Heart right ventricle (tissue), 16 donors: ENCODE measurements around the gene TMOD2. TPM values are rescaled to one million over a fixed set of nuclear protein-coding genes. Genes with fewer than 3 reads are reported as not detected.
"Not testable (repeated sequence)": the region's sequence is repeated elsewhere in the genome, so short reads cannot be mapped to it uniquely, and the experiment has no call there.

Experiments used
- ATAC-seq, 8 donors: fragments of 200-7000 bp; cut with Tn5 transposase; one replicate each; pipeline ENCODE4 v1.9.1; 2020; ENCODE audit warnings: mild to moderate bottlenecking in 8 of 8, moderate library complexity in 8 of 8, moderate number of reproducible peaks in 1 of 8
- DNase-seq, 2 donors: peaks; one replicate each; pipeline ENCODE4 v3.0.0-alpha.2; 2020
- H3K27ac ChIP-seq, 10 donors: fragments of 200-600 bp; sonication (generic) in 2 of 10; one replicate each; pipeline versions ENCODE4 v1.5.0 to v1.8.0; 2020 to 2022; ENCODE audit warnings: mild to moderate bottlenecking in 3 of 10
- H3K27me3 ChIP-seq, 7 donors: fragments of 200-600 bp; one replicate each; pipeline ENCODE4 v1.8.0; 2021 to 2022; ENCODE audit warnings: mild to moderate bottlenecking in 2 of 7
- H3K36me3 ChIP-seq, 9 donors: fragments of 200-600 bp; sonication (generic) in 1 of 9; one replicate each; pipeline versions ENCODE4 v1.5.0 to v1.8.0; 2020 to 2022; ENCODE audit warnings: mild to moderate bottlenecking in 2 of 9
- H3K4me1 ChIP-seq, 9 donors: fragments of 200-600 bp; sonication (generic) in 1 of 9; one replicate each; pipeline versions ENCODE4 v1.5.0 to v1.8.0; 2020 to 2022; ENCODE audit warnings: mild to moderate bottlenecking in 4 of 9
- H3K4me3 ChIP-seq, 10 donors: fragments of 200-600 bp; sonication (generic) in 2 of 10; one replicate each; pipeline versions ENCODE4 v1.5.0 to v1.8.0; 2020 to 2022; ENCODE audit warnings: mild to moderate bottlenecking in 7 of 10, moderate library complexity in 2 of 10
- H3K9me3 ChIP-seq, 11 donors: fragments of 200-600 bp in 10 of 11; sonication (generic) in 2 of 11; one replicate each; pipeline versions ENCODE4 v1.5.0 to v1.8.0; 2013 to 2022; ENCODE audit warnings: mild to moderate bottlenecking in 2 of 11, control low read depth in 1 of 11, moderate library complexity in 1 of 11
- CTCF ChIP-seq, 9 donors: fragments of 200-600 bp; sonication (generic) in 2 of 9; IDR thresholded peaks; one replicate each; pipeline versions ENCODE4 v1.5.0 to v1.8.0; 2021 to 2022; ENCODE audit warnings: antibody characterized with exemption in 9 of 9, mild to moderate bottlenecking in 5 of 9, moderate library complexity in 1 of 9
- WGBS, 2 donors: extraction: QIAGEN DNeasy Blood & Tissue Kit; methylation state at CpG; one replicate each; pipeline ENCODE4 v1.1.7; 2013; ENCODE audit warnings: inconsistent platforms in 1 of 2; 5-methylcytosine and 5-hydroxymethylcytosine counted together
- intact Hi-C, 10 donors: fragments of 100-400 bp; cut with DNase I; formaldehyde crosslinking; loops; one replicate each; pipeline versions ENCODE4 v1.11.1 to v1.14.2; 2022
- polyA plus RNA-seq, 2 donors: library from polyadenylated mRNA; stranded (reverse); fragments of 200-250 nt; gene quantifications; one replicate each; pipeline ENCODE4 v1.2.3, GENCODE V29; 2013
- total RNA-seq, 10 donors: library from RNA; stranded (reverse); fragmentation: NEBNext Ultra II Directional in 3 of 10; extraction: Animal tissue kit (Norgen Biotek cat#: 25700) in 3 of 10; gene quantifications; one replicate each; pipeline versions ENCODE4 v1.2.1 to v1.2.4, GENCODE V29; 2021 to 2023
- donor health status: Arrhythmogenic right ventricular cardiomyopathy.
- donor health status: ischemic (EF 13 %, LVEDD 7.1; RV severe dilation, severe dysfunction).
- donor health status: healthy with polysubstance abuse.
- donor health status: DM: no; HTN: yes; CAD: no.
- donor health status: DM: no; HTN: no; CAD: no.
- donor health status: ischemic (EF 25% LVEDD 6.9; RV normal size, moderate dysfunction).
- donor health status: ischemic (EF 25% LVEDD 5.7; RV mildly dilated, moderate dysfunction).
- donor health status: healthy.
- donor health status: DM: yes; HTN: yes; CAD: no.
- donor health status: Ischemic cardiomyopathy.
- donor health status: ischemic (EF 35%, LVEDD 5.7; RV mildly dilated, moderate dysfunction).
- donor health status: nonischemic (EF 11% LVEDD 7.7; RV severe dilation, severe dysfunction).
- donor health status: DM: yes; HTN: yes; CAD: no.
- donor health status: PGD.
- donor health status: ischemic (EF 29% LVEDD 5.4; RV normal size, mild dysfunction).
- donor health status: nonischemic (EF 23%, LVEDD 6.1; RV moderate dilation, normal function).

TMOD2 gene
- total and polyA plus RNA-seq, 12 donors = 1.5 to 8.5 (median 4.7) TPM

- Histone ChIP-seq H3K4me3 (no peak overlapping the region), H3K36me3 (peaks cover 0 to 65% (median 28%) of the 10 kb centered on the region in 9 donors), H3K4me1 (no peaks in the 10 kb centered on the region), H3K27me3 (no peaks in the 10 kb centered on the region), H3K9me3 (peaks cover 0 to 3% (median 0%) of the 10 kb centered on the region in 11 donors), H3K27ac (no peak overlapping the region)
- intact Hi-C loops = loop anchor here in 1 of 10 donors (10.0 kb wide), 1 partner anchor 122 kb away; no protein-coding TSS in a partner anchor
- 80 to 82% methylated on average over 7 of the region's 7 CpGs for WGBS, 2 donors
- peak in 6 of 9 donors; percentile 16 to 37 (median 28) for TF ChIP-seq CTCF (IDR thresholded peaks at IDR 0.05)
- no peak for ATAC-seq
- DNase-seq = no peak
These were observed 31.0 kb downstream of the TMOD2 start for GRCh38 chr15:51782357-51782896.

GRCh38 chr15:51783967-51784366, 32.6 kb downstream of the TMOD2 start:
- no peak for TF ChIP-seq CTCF (IDR thresholded peaks at IDR 0.05)
- intact Hi-C loops = loop anchor here in 1 of 10 donors (10.0 kb wide), 1 partner anchor 121 kb away; no protein-coding TSS in a partner anchor
- H3K4me1 ChIP-seq = no peaks in the 10 kb centered on the region
- H3K27me3 ChIP-seq = no peaks in the 10 kb centered on the region
- H3K9me3 ChIP-seq = peaks cover 0 to 3% (median 0%) of the 10 kb centered on the region in 11 donors
- WGBS, 2 donors = 94 to 97% methylated on average over 3 of the region's 3 CpGs
- no peak overlapping the region for H3K27ac ChIP-seq
- H3K4me3 ChIP-seq = no peak overlapping the region
- DNase-seq = no peak
- H3K36me3 ChIP-seq = peaks cover 0 to 67% (median 28%) of the 10 kb centered on the region in 9 donors
- no peak for ATAC-seq

GRCh38 chr15:51787130-51787529, 35.7 kb downstream of the TMOD2 start:
- WGBS, 2 donors = 93 to 97% methylated on average over 11 of the region's 11 CpGs
- not testable (repeated sequence) for H3K27ac ChIP-seq
- intact Hi-C loops = loop anchor here in 1 of 10 donors (10.0 kb wide), 1 partner anchor 118 kb away; no protein-coding TSS in a partner anchor

GRCh38 chr15:51792474-51792873, 41.1 kb downstream of the TMOD2 start:
- DNase-seq, H3K27me3 ChIP-seq, H3K4me3 ChIP-seq, H3K36me3 ChIP-seq, H3K9me3 ChIP-seq, ATAC-seq: not testable (repeated sequence)
- H3K27ac ChIP-seq = peak overlapping the region in 1 of 10 donors; percentile 33
- H3K4me1 ChIP-seq = peaks cover 0 to 19% (median 13%) of the 10 kb centered on the region in 9 donors
- WGBS, 2 donors = 94 to 98% methylated on average over 4 of the region's 4 CpGs
- intact Hi-C loops = loop anchor here in 1 of 10 donors (10.0 kb wide), 1 partner anchor 92 kb away; no protein-coding TSS in a partner anchor

More at GRCh38 chr15:51787130-51787529, 35.7 kb downstream of the TMOD2 start:
- not testable (repeated sequence) for ATAC-seq, DNase-seq, H3K9me3 ChIP-seq, H3K27me3 ChIP-seq, H3K4me3 ChIP-seq, H3K4me1 ChIP-seq
- peaks cover 0 to 51% (median 21%) of the 10 kb centered on the region in 9 donors for H3K36me3 ChIP-seq

GRCh38 chr15:51793521-51794305, 42.3 kb downstream of the TMOD2 start:
- 51 to 62% methylated on average over 4 of the region's 4 CpGs for WGBS, 2 donors
- Histone ChIP-seq H3K27ac (peak overlapping the region in 4 of 10 donors; percentile 20 to 46 (median 39)), H3K4me1 (peaks cover 3 to 20% (median 13%) of the 10 kb centered on the region in 9 donors), H3K27me3 (no peaks in the 10 kb centered on the region), H3K4me3 (no peak overlapping the region), H3K9me3 (peaks cover 0 to 7% (median 0%) of the 10 kb centered on the region in 11 donors), H3K36me3 (peaks cover 0 to 7% (median 3%) of the 10 kb centered on the region in 9 donors)
- no peak for TF ChIP-seq CTCF (IDR thresholded peaks at IDR 0.05)
- intact Hi-C loops = loop anchor here in 1 of 10 donors (10.0 kb wide), 1 partner anchor 91 kb away; no protein-coding TSS in a partner anchor
- peak; percentile 58 to 72 for DNase-seq
- peak in 5 of 8 donors; percentile 70 to 87 (median 79) for ATAC-seq
